Measurements from ENCODE around the gene DNM2. TPM values are rescaled to one million over a fixed set of nuclear protein-coding genes. Genes with fewer than 3 reads are reported as not detected.

Gene DNM2
- total RNA-seq (100 to 1,000 TPM; 270 to 541 (median 289) TPM), polyA plus RNA-seq (100 to 1,000 TPM in 1 of 3 donors, 10 to 100 TPM in 2; 77.8 to 130 (median 83.6) TPM)
- long read RNA-seq, donor 1, partial matches to known transcripts: 6 of 15 reads
- long read RNA-seq, donor 1, other reads (novel, unspliced or antisense): 9 of 15 reads
- long read RNA-seq, donor 2, full-length matches to known transcripts: 11 of 48 reads
- long read RNA-seq, donor 2, partial matches to known transcripts: 37 of 48 reads
- long read RNA-seq, donor 2, other reads (novel, unspliced or antisense): 0 of 48 reads
- long read RNA-seq, donor 3, full-length matches to known transcripts: 3 of 23 reads
- long read RNA-seq, donor 3, partial matches to known transcripts: 11 of 23 reads
- long read RNA-seq, donor 3, other reads (novel, unspliced or antisense): 9 of 23 reads
- long read RNA-seq, donor 4, partial matches to known transcripts: 6 of 6 reads
- long read RNA-seq, donor 4, other reads (novel, unspliced or antisense): 0 of 6 reads
- long read RNA-seq, donor 5, full-length matches to known transcripts: 6 of 55 reads
- long read RNA-seq, donor 5, partial matches to known transcripts: 49 of 55 reads
- long read RNA-seq, donor 5, other reads (novel, unspliced or antisense): 0 of 55 reads
- long read RNA-seq, donor 6, full-length matches to known transcripts: 31 of 111 reads
- long read RNA-seq, donor 6, partial matches to known transcripts: 80 of 111 reads
- long read RNA-seq, donor 6, other reads (novel, unspliced or antisense): 0 of 111 reads
- long read RNA-seq, donor 7, full-length matches to known transcripts: 8 of 58 reads
- long read RNA-seq, donor 7, partial matches to known transcripts: 50 of 58 reads
- long read RNA-seq, donor 7, other reads (novel, unspliced or antisense): 0 of 58 reads
- long read RNA-seq, donor 8, full-length matches to known transcripts: 6 of 18 reads
- long read RNA-seq, donor 8, partial matches to known transcripts: 12 of 18 reads
- long read RNA-seq, donor 8, other reads (novel, unspliced or antisense): 0 of 18 reads
- long read RNA-seq, donor 9, partial matches to known transcripts: 35 of 38 reads
- long read RNA-seq, donor 9, other reads (novel, unspliced or antisense): 0 of 38 reads
- long read RNA-seq, donor 10, full-length matches to known transcripts: 4 of 4 reads
- long read RNA-seq, donor 10, partial matches to known transcripts: 0 of 4 reads
- long read RNA-seq, donor 10, other reads (novel, unspliced or antisense): 0 of 4 reads

DNA sequence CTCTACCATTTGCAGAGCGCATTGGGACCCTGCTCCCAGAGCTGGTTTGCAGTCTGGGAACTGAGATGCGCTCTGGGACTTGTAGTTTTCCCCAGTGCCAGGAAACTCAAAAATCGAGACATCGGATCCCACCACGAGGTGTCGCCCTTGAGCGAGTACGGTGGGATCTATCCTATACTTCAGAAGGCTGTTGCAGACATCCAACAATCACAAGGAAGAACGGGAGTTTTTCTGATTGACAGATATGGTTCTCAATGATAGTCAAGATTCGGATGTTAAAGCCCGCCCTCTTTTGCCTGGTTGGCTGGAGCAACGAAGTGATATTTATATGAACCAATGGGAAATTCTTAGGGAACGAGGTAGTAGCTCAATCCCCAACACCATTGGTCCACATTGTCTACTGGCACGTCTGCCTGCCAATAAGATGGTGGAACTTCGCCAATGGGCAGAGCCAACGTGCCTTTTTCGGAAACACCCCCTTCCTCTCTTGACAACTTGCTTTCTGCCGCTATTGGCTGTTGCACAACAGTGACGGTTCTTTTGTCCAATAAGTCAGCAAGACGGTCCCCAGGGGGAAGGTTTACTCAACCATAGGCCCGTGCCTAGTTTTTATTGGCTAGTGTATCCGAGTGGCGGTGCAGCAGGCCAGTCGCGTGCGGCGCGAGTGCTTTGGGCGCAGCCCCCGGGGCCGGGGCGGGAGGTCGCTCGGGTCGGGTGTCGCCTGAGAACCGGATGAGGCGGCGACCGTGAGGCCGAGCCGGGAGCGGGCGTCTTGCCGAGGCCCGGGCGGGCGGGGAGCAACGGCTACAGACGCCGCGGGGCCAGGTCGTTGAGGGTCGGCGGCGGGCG lies at the start of gene DNM2:
Gene DNM2, plus strand, starts transcription at position 724 of the 849 bp plus-strand sequence. CDS start 164 bp downstream, outside the sequence.
- H3K4me1 ChIP-seq: peaks cover 26 to 51% (median 44%) of the 10 kb centered on the region in 4 donors
- H3K9me3 ChIP-seq: no peaks in the 10 kb centered on the region
- intact Hi-C loops (cut with DNase I; ENCODE audit: low total_unique reads): no loop called here
- no peaks in the 10 kb centered on the region for H3K27me3 ChIP-seq
- H3K4me3 ChIP-seq: peak within 1 kb of the TSS; percentile 63 to 100 (median 84)
- no peak for TF ChIP-seq EP300 (IDR thresholded peaks at IDR 0.05)
- no peak for TF ChIP-seq POLR2A (IDR thresholded peaks at IDR 0.05)
- peak; percentile 30 to 92 (median 87) for TF ChIP-seq POLR2AphosphoS5 (IDR thresholded peaks at IDR 0.05)
- TF ChIP-seq, protein P1, sequence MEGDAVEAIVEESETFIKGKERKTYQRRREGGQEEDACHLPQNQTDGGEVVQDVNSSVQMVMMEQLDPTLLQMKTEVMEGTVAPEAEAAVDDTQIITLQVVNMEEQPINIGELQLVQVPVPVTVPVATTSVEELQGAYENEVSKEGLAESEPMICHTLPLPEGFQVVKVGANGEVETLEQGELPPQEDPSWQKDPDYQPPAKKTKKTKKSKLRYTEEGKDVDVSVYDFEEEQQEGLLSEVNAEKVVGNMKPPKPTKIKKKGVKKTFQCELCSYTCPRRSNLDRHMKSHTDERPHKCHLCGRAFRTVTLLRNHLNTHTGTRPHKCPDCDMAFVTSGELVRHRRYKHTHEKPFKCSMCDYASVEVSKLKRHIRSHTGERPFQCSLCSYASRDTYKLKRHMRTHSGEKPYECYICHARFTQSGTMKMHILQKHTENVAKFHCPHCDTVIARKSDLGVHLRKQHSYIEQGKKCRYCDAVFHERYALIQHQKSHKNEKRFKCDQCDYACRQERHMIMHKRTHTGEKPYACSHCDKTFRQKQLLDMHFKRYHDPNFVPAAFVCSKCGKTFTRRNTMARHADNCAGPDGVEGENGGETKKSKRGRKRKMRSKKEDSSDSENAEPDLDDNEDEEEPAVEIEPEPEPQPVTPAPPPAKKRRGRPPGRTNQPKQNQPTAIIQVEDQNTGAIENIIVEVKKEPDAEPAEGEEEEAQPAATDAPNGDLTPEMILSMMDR (IDR thresholded peaks at IDR 0.05): peak in 5 of 7 experiments; percentile 68 to 96 (median 86)
- H3K36me3 ChIP-seq: peaks cover 0 to 36% (median 25%) of the 10 kb centered on the region in 4 donors
- peak within 1 kb of the TSS; percentile 89 to 96 (median 93) for H3K27ac ChIP-seq
- peak; percentile 99 to 100 for DNase-seq
- 0 to 1% (median 0%) methylated on average over 21 to 57 of the region's 57 CpGs for WGBS, 5 donors

DNA sequence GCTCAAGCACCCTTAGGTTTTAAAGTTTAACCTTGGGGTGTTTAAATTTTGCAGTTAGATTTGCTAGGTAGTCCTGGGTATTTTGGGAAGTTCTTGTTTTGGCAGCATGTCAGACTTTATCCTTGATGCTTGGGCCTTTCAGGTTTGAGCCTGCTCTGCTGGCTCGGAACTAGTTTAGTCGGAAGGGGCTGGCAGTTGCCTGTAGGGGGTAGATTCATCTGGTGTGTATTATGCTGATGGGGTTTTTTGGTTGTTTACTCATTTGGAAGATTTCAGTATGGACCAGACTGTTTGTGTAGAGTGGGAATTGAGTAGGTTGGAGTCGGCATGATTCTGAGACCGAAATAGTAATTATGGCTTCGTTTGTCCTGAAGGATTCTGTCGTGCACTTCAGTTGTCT lies 48.6 kb upstream of the DNM2 start:
- intact Hi-C loops (cut with DNase I; ENCODE audit: low total_unique reads): no loop called here
- Histone ChIP-seq H3K27me3 (no peaks in the 10 kb centered on the region), H3K9me3 (no peaks in the 10 kb centered on the region), H3K27ac (no peak overlapping the region), H3K36me3 (peaks cover 17 to 52% (median 49%) of the 10 kb centered on the region in 4 donors), H3K4me3 (no peak overlapping the region), H3K4me1 (peaks cover 0 to 85% (median 56%) of the 10 kb centered on the region in 4 donors)
- 64 to 75% (median 70%) methylated on average over 6 of the region's 6 CpGs for WGBS, 5 donors
- no peak for DNase-seq
- TF ChIP-seq EP300 (IDR thresholded peaks at IDR 0.05) (no peak), POLR2A (IDR thresholded peaks at IDR 0.05) (no peak), POLR2AphosphoS5 (IDR thresholded peaks at IDR 0.05) (no peak)
- TF ChIP-seq, protein P1 (IDR thresholded peaks at IDR 0.05): no peak

DNA sequence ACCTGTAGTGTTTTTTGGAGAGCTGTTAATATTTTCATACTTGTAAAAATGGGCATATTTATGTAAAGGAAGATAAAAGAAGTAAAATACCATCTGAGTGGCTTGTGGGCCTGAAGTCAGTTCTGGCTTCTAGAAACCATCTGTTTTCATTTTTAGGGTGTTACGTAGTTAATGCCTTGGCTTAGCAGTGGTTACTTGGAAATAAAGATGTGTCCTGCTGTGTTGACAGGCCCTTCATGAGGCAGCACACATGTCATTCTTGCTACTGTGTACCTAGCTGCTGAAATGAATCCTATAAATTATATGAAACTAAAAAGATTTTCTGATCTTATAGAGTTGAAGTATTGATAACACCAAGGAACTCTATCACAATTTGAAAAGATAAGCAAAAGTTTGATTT lies 47.7 kb upstream of the DNM2 start:
- Histone ChIP-seq H3K9me3 (no peaks in the 10 kb centered on the region), H3K27me3 (no peaks in the 10 kb centered on the region), H3K4me3 (no peak overlapping the region), H3K4me1 (peaks cover 0 to 76% (median 52%) of the 10 kb centered on the region in 4 donors), H3K36me3 (peaks cover 18 to 57% (median 54%) of the 10 kb centered on the region in 4 donors), H3K27ac (no peak overlapping the region)
- intact Hi-C loops (cut with DNase I; ENCODE audit: low total_unique reads): no loop called here
- 62 to 80% (median 74%) methylated on average over 1 of the region's 1 CpG for WGBS, 5 donors
- DNase-seq: no peak
- TF ChIP-seq POLR2A (IDR thresholded peaks at IDR 0.05): no peak
- no peak for TF ChIP-seq POLR2AphosphoS5 (IDR thresholded peaks at IDR 0.05)
- TF ChIP-seq, protein P1 (IDR thresholded peaks at IDR 0.05): no peak
- TF ChIP-seq EP300 (IDR thresholded peaks at IDR 0.05): no peak
